ENCODE data around the gene ARHGAP18.

ARHGAP18 gene

GRCh38 chr6:129692467-129692866 lies 17.5 kb downstream of the ARHGAP18 start:
- DNase-seq (ENCODE audit: low read depth in 2 of 3, low spot score in 1 of 3) = no peak

GRCh38 chr6:129691709-129692108 lies 18.3 kb downstream of the ARHGAP18 start:
- no peak for DNase-seq (ENCODE audit: low read depth in 2 of 3, low spot score in 1 of 3)

GRCh38 chr6:129691043-129691640 lies 18.8 kb downstream of the ARHGAP18 start:
- DNase-seq (ENCODE audit: low read depth in 2 of 3, low spot score in 1 of 3) = no peak

GRCh38 chr6:129686941-129687627 lies 22.9 kb downstream of the ARHGAP18 start:
- peak in 1 of 3 donors; percentile 20 for DNase-seq (ENCODE audit: low read depth in 2 of 3, low spot score in 1 of 3)

- no peak for DNase-seq (ENCODE audit: low read depth in 2 of 3, low spot score in 1 of 3)
Observed at GRCh38 chr6:129685662-129686031, 24.3 kb downstream of the ARHGAP18 start.

GRCh38 chr6:129684903-129685661 lies 24.9 kb downstream of the ARHGAP18 start:
- DNase-seq (ENCODE audit: low read depth in 2 of 3, low spot score in 1 of 3) = no peak

- no peak for DNase-seq (ENCODE audit: low read depth in 2 of 3, low spot score in 1 of 3)
Observed at GRCh38 chr6:129684323-129684884, 25.6 kb downstream of the ARHGAP18 start.

GRCh38 chr6:129683601-129684322 lies 26.2 kb downstream of the ARHGAP18 start:
- peak; percentile 34 to 50 (median 43) for DNase-seq (ENCODE audit: low read depth in 2 of 3, low spot score in 1 of 3)

- DNase-seq (ENCODE audit: low read depth in 2 of 3, low spot score in 1 of 3) = no peak
Observed at GRCh38 chr6:129681913-129682205, 28.1 kb downstream of the ARHGAP18 start.

- DNase-seq (ENCODE audit: low read depth in 2 of 3, low spot score in 1 of 3) = no peak
Observed at GRCh38 chr6:129680633-129681032, 29.3 kb downstream of the ARHGAP18 start.

GRCh38 chr6:129679758-129680157 lies 30.2 kb downstream of the ARHGAP18 start:
- DNase-seq (ENCODE audit: low read depth in 2 of 3, low spot score in 1 of 3) = no peak

- no peak for DNase-seq (ENCODE audit: low read depth in 2 of 3, low spot score in 1 of 3)
Observed at GRCh38 chr6:129679275-129679674, 30.7 kb downstream of the ARHGAP18 start.

GRCh38 chr6:129678463-129678862 lies 31.5 kb downstream of the ARHGAP18 start:
- no peak for DNase-seq (ENCODE audit: low read depth in 2 of 3, low spot score in 1 of 3)

- no peak for DNase-seq (ENCODE audit: low read depth in 2 of 3, low spot score in 1 of 3)
Observed at GRCh38 chr6:129677620-129678325, 32.2 kb downstream of the ARHGAP18 start.

- no peak for DNase-seq (ENCODE audit: low read depth in 2 of 3, low spot score in 1 of 3)
Observed at GRCh38 chr6:129675669-129676472, 34.1 kb downstream of the ARHGAP18 start.

- DNase-seq (ENCODE audit: low read depth in 2 of 3, low spot score in 1 of 3) = no peak
Observed at GRCh38 chr6:129673748-129674147, 36.2 kb downstream of the ARHGAP18 start.

GRCh38 chr6:129672881-129673631 lies 36.9 kb downstream of the ARHGAP18 start:
- no peak for DNase-seq (ENCODE audit: low read depth in 2 of 3, low spot score in 1 of 3)

GRCh38 chr6:129672341-129672682 lies 37.7 kb downstream of the ARHGAP18 start:
- no peak for DNase-seq (ENCODE audit: low read depth in 2 of 3, low spot score in 1 of 3)

Measured in stimulated activated CD4-positive, alpha-beta T cell treated with anti-CD3 and anti-CD28 coated beads, Interleukin-12 subunit alpha, Interleukin-12 subunit beta, amount 100 ng/mL, for 48 hours (primary cell).